T-helper 1 cell treated with Interleukin-12 subunit alpha and Interleukin-12 subunit beta and Interleukin-4 antibody, amounts not matched to agents 30 μg/mL and 1 μg/mL, for 36 hours (primary cell): ENCODE data around the gene HOXB6.

Experiments used
- H3K27ac Mint-ChIP-seq: one replicate; pipeline ENCODE4 v1.8.0; 2021; ENCODE audit warnings: mild to moderate bottlenecking, mixed read lengths
- H3K27me3 Mint-ChIP-seq: one replicate; pipeline ENCODE4 v1.8.0; 2021; ENCODE audit warnings: low read depth, mixed read lengths
- H3K36me3 Mint-ChIP-seq: one replicate; pipeline ENCODE4 v1.8.0; 2021; ENCODE audit warnings: low read depth, mixed read lengths
- H3K4me1 Mint-ChIP-seq: one replicate; pipeline ENCODE4 v1.8.0; 2021; ENCODE audit warnings: low read depth, mixed read lengths
- H3K4me3 Mint-ChIP-seq: one replicate; pipeline ENCODE4 v1.8.0; 2021; ENCODE audit warnings: mild to moderate bottlenecking, moderate library complexity, mixed read lengths
- H3K9me3 Mint-ChIP-seq: one replicate; pipeline ENCODE4 v1.8.0; 2021; ENCODE audit warnings: mixed read lengths

The HOXB6 gene

GRCh38 chr17:48590607-48591161 lies 14.1 kb downstream of the HOXB6 start:
- Mint-ChIP-seq H3K27me3 (peaks cover 87% of the 10 kb centered on the region), H3K36me3 (peaks cover 6% of the 10 kb centered on the region), H3K4me1 (peaks cover 48% of the 10 kb centered on the region), H3K27ac (no peak overlapping the region), H3K4me3 (no peak overlapping the region), H3K9me3 (no peaks in the 10 kb centered on the region)

DNA sequence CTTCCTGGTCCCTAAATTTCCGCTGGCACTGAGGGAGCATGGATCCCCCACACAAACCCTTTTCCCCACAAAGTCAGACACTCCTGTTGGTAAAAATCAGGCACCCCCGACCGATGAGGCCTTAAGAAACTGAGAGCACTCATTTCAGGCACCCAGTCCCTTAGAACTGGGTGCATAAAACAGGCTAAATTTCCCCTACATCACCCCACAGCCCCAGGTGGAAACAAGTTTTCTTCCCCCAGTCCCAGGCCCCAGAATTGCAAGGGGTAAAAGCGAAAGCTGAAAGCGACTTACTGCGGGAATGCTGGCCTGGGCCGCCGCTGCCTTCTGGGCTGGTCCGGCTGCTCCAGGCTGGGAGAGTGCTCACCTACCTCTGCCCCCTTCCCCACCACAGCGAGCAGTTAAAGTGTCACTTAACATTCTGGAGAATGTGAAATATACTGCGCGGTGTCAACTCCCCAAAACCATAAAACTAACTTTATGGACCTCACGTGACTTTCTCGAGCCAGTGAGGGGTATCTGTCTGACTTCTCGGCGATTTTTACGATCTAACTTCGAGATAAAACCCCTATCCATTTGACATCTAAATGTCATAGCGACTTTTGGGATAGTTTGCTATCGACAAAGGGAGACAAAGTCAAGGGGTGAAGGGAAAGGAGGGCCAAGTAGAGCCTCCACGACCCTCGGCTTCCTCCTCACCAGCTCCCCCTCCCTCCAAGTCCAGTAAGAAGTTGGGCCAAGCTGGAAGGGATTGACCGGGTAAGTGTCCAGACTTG lies 14.8 kb downstream of the HOXB6 start, which contains the start of gene HOXB3:
HOXB3 (minus strand) TSS at position 411 of the 776 bp plus-strand sequence. CDS start 37,767 bp downstream, outside the sequence.
- Mint-ChIP-seq H3K27ac (no peak within 1 kb of the TSS), H3K4me1 (peaks cover 53% of the 10 kb centered on the region)

DNA sequence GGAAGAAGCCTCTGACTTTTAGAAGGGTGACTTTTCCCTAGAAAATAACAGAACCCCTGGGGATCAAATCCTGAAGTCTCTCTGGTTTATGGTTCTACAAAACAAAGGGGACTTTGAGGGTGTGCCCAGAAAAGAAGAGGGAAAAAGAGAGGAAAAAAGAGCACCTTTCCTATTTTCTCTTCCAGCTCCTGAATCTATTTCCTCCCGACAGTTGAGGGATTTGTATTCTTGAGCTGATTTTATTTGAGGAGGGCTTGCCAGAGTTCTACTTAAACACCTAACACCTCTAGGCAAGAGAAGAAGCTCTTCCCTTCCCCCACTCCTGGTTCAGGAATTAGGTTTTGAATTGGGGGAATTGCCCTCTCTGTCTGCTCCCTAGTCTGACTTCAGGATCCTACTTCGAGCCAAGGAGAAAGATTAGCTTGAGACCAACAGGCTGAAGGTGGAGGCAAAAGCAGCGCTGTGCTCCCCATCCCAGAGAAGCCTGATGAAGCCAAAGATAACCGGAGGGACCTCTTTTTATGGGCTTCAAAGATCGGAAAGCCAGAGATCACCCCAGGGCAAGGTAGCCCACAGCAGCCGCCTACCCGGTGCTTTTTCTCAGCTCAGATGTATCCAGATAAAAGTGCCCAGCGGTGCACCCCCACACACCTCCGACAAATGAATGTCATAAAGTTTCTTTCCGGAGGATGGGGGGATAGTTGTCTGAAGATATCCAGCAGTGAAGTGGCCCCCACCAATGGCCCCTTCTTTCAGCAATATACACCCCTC lies 15.5 kb downstream of the HOXB6 start:
- no peak overlapping the region for H3K27ac Mint-ChIP-seq
- peaks cover 56% of the 10 kb centered on the region for H3K4me1 Mint-ChIP-seq

More for the DNA sequence above, 14.8 kb downstream of the HOXB6 start, which contains the start of gene HOXB3:
- Mint-ChIP-seq H3K4me3 (no peak within 1 kb of the TSS), H3K9me3 (no peaks in the 10 kb centered on the region), H3K27me3 (peaks cover 86% of the 10 kb centered on the region), H3K36me3 (peaks cover 6% of the 10 kb centered on the region)

GRCh38 chr17:48588528-48588927 lies 16.3 kb downstream of the HOXB6 start:
- Mint-ChIP-seq H3K4me1 (peaks cover 51% of the 10 kb centered on the region), H3K36me3 (peaks cover 6% of the 10 kb centered on the region), H3K4me3 (no peak overlapping the region), H3K27ac (peak overlapping the region; percentile 11), H3K27me3 (peaks cover 83% of the 10 kb centered on the region), H3K9me3 (no peaks in the 10 kb centered on the region)

More for the DNA sequence above, 15.5 kb downstream of the HOXB6 start:
- Mint-ChIP-seq H3K27me3 (peaks cover 84% of the 10 kb centered on the region), H3K4me3 (no peak overlapping the region), H3K9me3 (no peaks in the 10 kb centered on the region), H3K36me3 (peaks cover 6% of the 10 kb centered on the region)

DNA sequence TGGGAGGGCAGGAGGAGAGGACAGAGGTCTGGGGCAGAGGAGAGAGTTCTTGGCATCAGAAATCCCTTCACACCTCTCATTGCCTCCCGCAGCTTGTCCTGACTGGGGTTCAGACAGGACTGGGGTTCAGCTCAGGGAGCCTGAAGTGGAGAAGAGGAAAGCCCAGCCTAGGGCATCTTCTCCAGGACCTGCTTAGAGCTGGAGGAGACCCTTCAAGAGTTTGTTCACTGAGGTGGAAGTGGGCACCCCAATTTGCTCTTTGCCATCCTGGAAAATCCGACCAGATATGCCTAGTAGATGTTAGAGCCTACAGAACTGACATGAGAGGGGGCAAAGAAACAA lies 16.7 kb downstream of the HOXB6 start:
- Mint-ChIP-seq H3K36me3 (peaks cover 7% of the 10 kb centered on the region), H3K4me1 (peaks cover 49% of the 10 kb centered on the region), H3K4me3 (no peak overlapping the region), H3K27me3 (peaks cover 82% of the 10 kb centered on the region), H3K9me3 (no peaks in the 10 kb centered on the region), H3K27ac (peak overlapping the region; percentile 21)

- peaks cover 49% of the 10 kb centered on the region for H3K4me1 Mint-ChIP-seq
- no peaks in the 10 kb centered on the region for H3K9me3 Mint-ChIP-seq
- peak overlapping the region; percentile 21 for H3K27ac Mint-ChIP-seq
- peaks cover 82% of the 10 kb centered on the region for H3K27me3 Mint-ChIP-seq
- H3K36me3 Mint-ChIP-seq, result peaks cover 7% of the 10 kb centered on the region
- H3K4me3 Mint-ChIP-seq, result peak overlapping the region; percentile 29
Measured at GRCh38 chr17:48587276-48588073, 17.3 kb downstream of the HOXB6 start.

DNA sequence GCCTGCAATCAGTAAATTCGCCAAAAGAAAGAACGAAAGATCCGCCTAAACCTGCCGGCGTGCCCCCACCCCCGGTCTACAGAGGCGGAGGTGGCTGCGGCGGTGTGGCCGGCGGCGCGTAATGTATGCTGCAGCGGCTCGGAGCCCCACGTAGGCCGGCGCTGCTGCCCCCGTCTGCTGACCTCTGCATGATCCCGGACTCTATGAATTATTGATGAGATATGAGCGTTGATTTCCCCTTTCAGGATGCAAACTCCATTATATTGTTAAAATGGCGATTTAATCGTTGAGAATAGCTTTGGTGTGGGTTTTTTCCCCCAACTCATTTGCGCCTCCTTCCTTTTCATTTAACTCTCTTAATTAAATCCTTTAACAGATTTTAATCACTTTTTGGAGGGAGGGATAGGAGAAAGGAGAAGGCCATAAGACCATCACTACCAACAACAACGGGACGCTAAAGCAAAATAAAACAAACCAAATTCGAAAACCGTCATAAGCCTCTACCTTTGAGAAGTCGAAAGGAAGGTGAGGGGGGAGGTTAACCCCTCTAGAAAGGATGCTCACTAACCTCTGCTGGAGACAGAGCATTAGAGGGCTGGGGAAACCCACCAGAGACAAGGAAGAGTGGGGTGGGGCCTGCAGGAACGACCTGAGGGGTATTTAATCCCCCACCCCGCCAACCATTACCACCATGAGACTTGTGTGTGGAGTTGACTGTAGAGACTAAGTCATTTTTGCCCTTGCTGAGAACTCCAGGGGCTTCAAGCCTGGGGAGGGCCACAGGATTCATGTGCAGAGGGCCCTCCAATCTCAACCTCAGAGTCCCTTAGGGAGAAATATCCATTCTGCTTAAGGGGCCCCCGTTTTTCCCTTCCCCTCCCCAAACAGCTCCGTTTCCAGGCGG lies 18.2 kb downstream of the HOXB6 start:
- peak overlapping the region; percentile 93 for H3K4me3 Mint-ChIP-seq
- peaks cover 82% of the 10 kb centered on the region for H3K27me3 Mint-ChIP-seq
- peak overlapping the region; percentile 12 for H3K27ac Mint-ChIP-seq
- H3K4me1 Mint-ChIP-seq, result peaks cover 53% of the 10 kb centered on the region
- H3K36me3 Mint-ChIP-seq, result peaks cover 7% of the 10 kb centered on the region
- no peaks in the 10 kb centered on the region for H3K9me3 Mint-ChIP-seq

DNA sequence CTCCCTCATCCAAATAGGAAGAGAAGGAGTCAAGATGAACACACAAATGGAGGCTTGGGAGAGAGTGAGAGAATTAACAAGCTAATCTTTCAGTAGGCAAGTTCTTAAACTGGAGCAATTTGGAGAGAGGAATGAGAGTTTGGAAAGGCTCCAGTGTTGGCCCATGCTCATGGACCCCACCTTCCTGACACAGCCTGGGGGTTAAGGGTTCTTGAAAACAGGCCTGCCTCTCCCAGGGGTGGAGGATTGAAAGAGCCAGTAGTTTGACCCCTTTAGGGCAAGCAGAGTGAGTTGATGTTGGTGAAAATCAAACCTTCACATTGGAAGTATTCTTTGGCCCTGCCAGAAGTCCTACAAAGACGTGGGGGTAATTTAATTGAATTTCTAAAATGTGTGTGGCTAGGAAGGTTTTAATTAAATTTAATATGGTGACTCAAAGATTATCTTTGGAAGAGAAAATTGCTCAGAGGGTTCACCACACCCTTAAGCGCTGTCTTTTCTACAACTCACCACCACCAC lies 20.5 kb downstream of the HOXB6 start:
- Mint-ChIP-seq H3K27ac (no peak overlapping the region), H3K9me3 (no peaks in the 10 kb centered on the region)

GRCh38 chr17:48583708-48584222 lies 21.0 kb downstream of the HOXB6 start:
- Mint-ChIP-seq H3K4me3 (peak overlapping the region; percentile 93), H3K4me1 (peaks cover 66% of the 10 kb centered on the region), H3K27me3 (peaks cover 83% of the 10 kb centered on the region), H3K36me3 (peaks cover 8% of the 10 kb centered on the region), H3K27ac (no peak overlapping the region), H3K9me3 (no peaks in the 10 kb centered on the region)

More for the DNA sequence above, 20.5 kb downstream of the HOXB6 start:
- Mint-ChIP-seq H3K4me3 (peak overlapping the region; percentile 93), H3K27me3 (peaks cover 83% of the 10 kb centered on the region), H3K36me3 (peaks cover 7% of the 10 kb centered on the region), H3K4me1 (peaks cover 63% of the 10 kb centered on the region)

DNA sequence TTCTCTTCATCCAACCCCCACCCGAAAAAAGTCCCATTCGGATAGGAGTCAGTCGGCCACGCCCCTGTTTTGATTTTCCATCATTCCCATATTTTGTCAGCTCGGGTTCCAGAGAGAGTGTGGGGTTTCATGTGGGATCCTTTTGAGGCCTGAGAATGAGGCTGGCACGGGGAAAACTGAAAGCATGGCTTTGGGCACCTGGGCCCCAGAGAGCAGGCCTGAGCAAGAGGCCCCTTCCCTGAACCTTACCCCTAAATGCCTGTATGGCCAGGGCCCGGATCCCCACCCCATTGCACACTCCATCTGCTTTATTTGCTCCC lies 22.1 kb downstream of the HOXB6 start:
- no peaks in the 10 kb centered on the region for H3K9me3 Mint-ChIP-seq

DNA sequence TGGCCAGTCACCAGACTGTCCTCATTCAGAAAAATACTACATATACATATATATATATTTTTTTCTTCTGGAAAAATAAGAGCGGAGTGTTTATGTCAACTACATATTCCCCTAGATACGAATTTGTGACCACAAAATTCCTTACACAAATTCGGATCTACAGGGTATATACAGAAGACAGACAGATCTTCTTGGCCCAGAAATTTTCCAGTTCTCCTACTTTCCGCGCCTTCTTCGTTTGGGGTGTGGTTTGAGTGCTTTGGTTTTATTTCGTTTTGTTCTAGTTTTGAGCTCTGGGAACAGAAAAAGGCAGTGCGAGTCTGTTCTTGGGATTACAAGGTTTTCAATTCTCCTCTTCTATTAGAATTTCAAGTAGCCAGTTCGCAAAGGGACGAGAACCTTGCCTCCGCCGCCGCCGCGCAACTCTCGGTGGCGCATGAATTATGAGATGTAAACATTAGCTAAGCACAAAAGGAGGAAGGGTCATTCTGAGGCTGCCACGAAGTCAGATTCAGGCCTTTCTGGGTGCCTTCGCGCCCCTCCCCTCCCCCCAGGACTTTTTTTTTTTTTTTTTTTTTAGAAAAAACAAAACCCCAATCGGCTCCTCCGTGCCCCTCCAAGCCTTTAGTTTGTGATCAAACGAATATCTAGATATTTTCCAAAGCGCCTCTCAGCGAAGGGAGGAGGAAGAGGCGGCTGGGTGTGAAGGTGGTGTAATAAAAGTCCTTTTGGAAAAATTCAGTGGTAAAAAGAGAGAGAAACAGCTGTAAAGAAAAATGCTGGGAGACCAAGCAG lies 24.8 kb downstream of the HOXB6 start:
- H3K9me3 Mint-ChIP-seq, result no peaks in the 10 kb centered on the region

More for the DNA sequence above, 22.1 kb downstream of the HOXB6 start:
- H3K27ac Mint-ChIP-seq, result no peak overlapping the region
- peaks cover 64% of the 10 kb centered on the region for H3K4me1 Mint-ChIP-seq
- H3K27me3 Mint-ChIP-seq, result peaks cover 77% of the 10 kb centered on the region
- peak overlapping the region; percentile 70 for H3K4me3 Mint-ChIP-seq
- H3K36me3 Mint-ChIP-seq, result peaks cover 8% of the 10 kb centered on the region

GRCh38 chr17:48579471-48579759 lies 25.4 kb downstream of the HOXB6 start:
- Mint-ChIP-seq H3K36me3 (peaks cover 15% of the 10 kb centered on the region), H3K4me1 (peaks cover 53% of the 10 kb centered on the region), H3K9me3 (no peaks in the 10 kb centered on the region), H3K27me3 (peaks cover 53% of the 10 kb centered on the region), H3K27ac (no peak overlapping the region), H3K4me3 (peak overlapping the region; percentile 94)

More for the DNA sequence above, 24.8 kb downstream of the HOXB6 start:
- peaks cover 53% of the 10 kb centered on the region for H3K4me1 Mint-ChIP-seq
- H3K36me3 Mint-ChIP-seq, result peaks cover 15% of the 10 kb centered on the region
- peaks cover 54% of the 10 kb centered on the region for H3K27me3 Mint-ChIP-seq
- peak overlapping the region; percentile 54 for H3K27ac Mint-ChIP-seq
- H3K4me3 Mint-ChIP-seq, result peak overlapping the region; percentile 94
